Measurements from ENCODE around the gene CD3E.
"Not testable (repeated sequence)": the region's sequence is repeated elsewhere in the genome, so short reads cannot be mapped to it uniquely, and the experiment has no call there.

GRCh38 chr11:118308995-118309528 lies 4.5 kb downstream of the CD3E start:
- TF ChIP-seq EZH2 (IDR thresholded peaks at IDR 0.05; ENCODE audit: low read depth); CTCF (conservative IDR thresholded peaks at IDR 0.05): not testable (repeated sequence)

Measured in PC-9 (cell line).